Hindlimb muscle (tissue), 1 donor: ENCODE measurements around the gene HRAS. TPM values are rescaled to one million over a fixed set of nuclear protein-coding genes. Genes with fewer than 3 reads are reported as not detected.
"Not testable (repeated sequence)": the region's sequence is repeated elsewhere in the genome, so short reads cannot be mapped to it uniquely, and the experiment has no call there.

Source experiments
- DNase-seq: peaks from one replicate; pipeline ENCODE4 v3.0.0-alpha.2; 2013
- polyA plus RNA-seq: library from polyadenylated mRNA; unstranded; fragments of 120-200 nt; gene quantifications from one replicate; pipeline ENCODE4 v1.2.1, GENCODE V29; 2013; ENCODE audit not compliant: insufficient read length

HRAS gene
- polyA plus RNA-seq, result 144 TPM

- DNase-seq, result peak; percentile 95
These were observed at the start of gene HRAS for GRCh38 chr11:535519-536454. Gene HRAS (minus strand): TSS chr11:535576.

GRCh38 chr11:584287-584686, 48.9 kb upstream of the HRAS start:
- no peak for DNase-seq

- DNase-seq, result no peak
These were observed 46.4 kb upstream of the HRAS start for GRCh38 chr11:581752-582151.

- DNase-seq, result no peak
These were observed 46.0 kb upstream of the HRAS start for GRCh38 chr11:581342-581741.

- DNase-seq, result no peak
These were observed 44.6 kb upstream of the HRAS start for GRCh38 chr11:579830-580601.

GRCh38 chr11:578276-579035, 43.1 kb upstream of the HRAS start:
- no peak for DNase-seq

GRCh38 chr11:577611-577894, 42.2 kb upstream of the HRAS start:
- DNase-seq, result no peak

GRCh38 chr11:576811-577610, 41.6 kb upstream of the HRAS start:
- no peak for DNase-seq

- peak; percentile 95 for DNase-seq
These were observed 40.8 kb upstream of the HRAS start, which contains the start of gene PHRF1 for GRCh38 chr11:575996-576768. Gene PHRF1 (plus strand): TSS chr11:576470. CDS start chr11:581513, 5,043 bp downstream.

GRCh38 chr11:575313-575995, 40.1 kb upstream of the HRAS start:
- no peak for DNase-seq

GRCh38 chr11:574632-575312, 39.4 kb upstream of the HRAS start:
- no peak for DNase-seq

- not testable (repeated sequence) for DNase-seq
These were observed 38.7 kb upstream of the HRAS start for GRCh38 chr11:574031-574570.

GRCh38 chr11:573146-573759, 37.9 kb upstream of the HRAS start:
- DNase-seq, result no peak

- no peak for DNase-seq
These were observed 36.4 kb upstream of the HRAS start for GRCh38 chr11:571802-572185.

GRCh38 chr11:569158-569885, 33.9 kb upstream of the HRAS start:
- no peak for DNase-seq

GRCh38 chr11:568306-569157, 33.2 kb upstream of the HRAS start:
- DNase-seq, result peak; percentile 94

- no peak for DNase-seq
These were observed 32.4 kb upstream of the HRAS start for GRCh38 chr11:567629-568292.
